Tibial nerve (tissue), 4 donors: ENCODE results near the gene RFXAP. TPM values are rescaled to one million over a fixed set of nuclear protein-coding genes. Genes with fewer than 3 reads are reported as not detected.

ENCODE experiments used
- DNase-seq, 2 donors: peaks; one replicate each; pipeline ENCODE4 v3.0.0-alpha.2; 2019; ENCODE audit warnings: low spot score in 2 of 2
- H3K27ac ChIP-seq, 4 donors: fragments of 200-600 bp; sonication (generic) in 3 of 4; one replicate each; pipeline ENCODE4 v1.5.1; 2017 to 2019; ENCODE audit warnings: mild to moderate bottlenecking in 1 of 4
- H3K27me3 ChIP-seq, 2 donors: fragments of 200-600 bp; sonication (generic) in 1 of 2; one replicate each; pipeline versions ENCODE4 v1.5.1 to v1.6.0; 2017 to 2019
- H3K36me3 ChIP-seq, 3 donors: fragments of 200-600 bp; sonication (generic); one replicate each; pipeline ENCODE4 v1.5.1; 2018 to 2019
- H3K4me1 ChIP-seq, 4 donors: fragments of 200-600 bp; sonication (generic) in 3 of 4; one replicate each; pipeline ENCODE4 v1.5.1; 2017 to 2019
- H3K4me3 ChIP-seq, 4 donors: fragments of 200-600 bp; sonication (generic) in 3 of 4; one replicate each; pipeline ENCODE4 v1.5.1; 2017 to 2019; ENCODE audit warnings: mild to moderate bottlenecking in 1 of 4, moderate library complexity in 1 of 4
- H3K9me3 ChIP-seq, 4 donors: fragments of 200-600 bp; sonication (generic) in 3 of 4; one replicate each; pipeline ENCODE4 v1.5.1; 2017 to 2019
- EP300 ChIP-seq, 2 donors: sonication (generic); formaldehyde crosslinking; IDR thresholded peaks; one replicate each; pipeline ENCODE4 v1.6.1; 2017; ENCODE audit warnings: antibody characterized with exemption in 2 of 2, mild to moderate bottlenecking in 1 of 2
- POLR2A ChIP-seq, 2 donors: fragments of 450-650 bp; IDR thresholded peaks; one replicate each; pipeline ENCODE4 v1.6.1; 2017; ENCODE audit warnings: antibody characterized with exemption in 2 of 2, mild to moderate bottlenecking in 2 of 2, moderate library complexity in 2 of 2
- WGBS, 2 donors: methylation state at CpG; one replicate each; pipeline ENCODE4 v1.1.5; 2018; 5-methylcytosine and 5-hydroxymethylcytosine counted together
- total RNA-seq, 4 donors: library from RNA; depleted of rRNA; stranded (reverse); fragments of >200 nt; gene quantifications; one replicate each; pipeline ENCODE4 v1.1.0, GENCODE V29; 2016
- TF ChIP-seq, protein P1 (sequence below), 5 experiments: fragments of 200-600 bp in 3 of 5; fragments of 450-650 bp in 2 of 5; sonication (generic) in 3 of 5; IDR thresholded peaks; one replicate each; pipeline ENCODE4 v1.5.1; 2016 to 2019; ENCODE audit warnings: antibody characterized with exemption in 5 of 5, mild to moderate bottlenecking in 3 of 5, moderate library complexity in 2 of 5

The RFXAP gene
- total RNA-seq, 4 donors from 2014 or later = 4.8 to 12.9 (median 5.9) TPM

DNA sequence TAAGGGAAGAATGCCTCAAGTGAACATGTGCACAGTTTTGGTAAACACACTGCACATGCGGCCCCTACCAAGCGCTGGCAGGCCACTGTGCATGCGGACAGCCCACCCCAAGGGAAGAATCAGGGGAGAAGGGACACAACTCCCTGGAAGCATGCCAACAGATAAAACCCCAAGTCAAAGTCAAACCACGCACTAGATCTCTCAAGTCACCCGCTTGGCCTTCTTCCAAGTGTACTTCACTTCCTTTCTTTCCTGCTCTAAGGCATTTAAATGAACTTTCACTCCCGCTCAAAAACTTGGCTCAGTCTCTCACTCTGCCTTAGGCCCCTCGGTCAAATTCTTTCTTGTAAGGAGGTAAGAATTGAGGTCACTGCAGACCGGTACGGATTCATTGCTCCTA, 4.6 kb upstream of the RFXAP start:
- H3K27me3 ChIP-seq = no peaks in the 10 kb centered on the region
- H3K4me3 ChIP-seq = no peak overlapping the region
- no peaks in the 10 kb centered on the region for H3K9me3 ChIP-seq
- H3K27ac ChIP-seq = no peak overlapping the region
- TF ChIP-seq EP300 (IDR thresholded peaks at IDR 0.05) (no peak), POLR2A (IDR thresholded peaks at IDR 0.05) (no peak)
- TF ChIP-seq, protein P1, sequence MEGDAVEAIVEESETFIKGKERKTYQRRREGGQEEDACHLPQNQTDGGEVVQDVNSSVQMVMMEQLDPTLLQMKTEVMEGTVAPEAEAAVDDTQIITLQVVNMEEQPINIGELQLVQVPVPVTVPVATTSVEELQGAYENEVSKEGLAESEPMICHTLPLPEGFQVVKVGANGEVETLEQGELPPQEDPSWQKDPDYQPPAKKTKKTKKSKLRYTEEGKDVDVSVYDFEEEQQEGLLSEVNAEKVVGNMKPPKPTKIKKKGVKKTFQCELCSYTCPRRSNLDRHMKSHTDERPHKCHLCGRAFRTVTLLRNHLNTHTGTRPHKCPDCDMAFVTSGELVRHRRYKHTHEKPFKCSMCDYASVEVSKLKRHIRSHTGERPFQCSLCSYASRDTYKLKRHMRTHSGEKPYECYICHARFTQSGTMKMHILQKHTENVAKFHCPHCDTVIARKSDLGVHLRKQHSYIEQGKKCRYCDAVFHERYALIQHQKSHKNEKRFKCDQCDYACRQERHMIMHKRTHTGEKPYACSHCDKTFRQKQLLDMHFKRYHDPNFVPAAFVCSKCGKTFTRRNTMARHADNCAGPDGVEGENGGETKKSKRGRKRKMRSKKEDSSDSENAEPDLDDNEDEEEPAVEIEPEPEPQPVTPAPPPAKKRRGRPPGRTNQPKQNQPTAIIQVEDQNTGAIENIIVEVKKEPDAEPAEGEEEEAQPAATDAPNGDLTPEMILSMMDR (IDR thresholded peaks at IDR 0.05) = no peak
- WGBS, 2 donors = 35 to 37% methylated on average over 9 of the region's 9 CpGs
- no peaks in the 10 kb centered on the region for H3K36me3 ChIP-seq
- H3K4me1 ChIP-seq = peaks cover 0 to 10% (median 0%) of the 10 kb centered on the region in 4 donors
- DNase-seq = peak in 1 of 2 donors; percentile 8

GRCh38 chr13:36815062-36815461, 4.0 kb upstream of the RFXAP start:
- no peak overlapping the region for H3K4me3 ChIP-seq
- no peak overlapping the region for H3K27ac ChIP-seq
- 79 to 84% methylated on average over 2 of the region's 2 CpGs for WGBS, 2 donors
- peaks cover 0 to 14% (median 1%) of the 10 kb centered on the region in 4 donors for H3K4me1 ChIP-seq
- no peaks in the 10 kb centered on the region for H3K27me3 ChIP-seq
- TF ChIP-seq POLR2A (IDR thresholded peaks at IDR 0.05) = no peak
- TF ChIP-seq, protein P1 (IDR thresholded peaks at IDR 0.05) = no peak
- no peak for TF ChIP-seq EP300 (IDR thresholded peaks at IDR 0.05)
- DNase-seq = no peak
- no peaks in the 10 kb centered on the region for H3K9me3 ChIP-seq
- H3K36me3 ChIP-seq = no peaks in the 10 kb centered on the region

DNA sequence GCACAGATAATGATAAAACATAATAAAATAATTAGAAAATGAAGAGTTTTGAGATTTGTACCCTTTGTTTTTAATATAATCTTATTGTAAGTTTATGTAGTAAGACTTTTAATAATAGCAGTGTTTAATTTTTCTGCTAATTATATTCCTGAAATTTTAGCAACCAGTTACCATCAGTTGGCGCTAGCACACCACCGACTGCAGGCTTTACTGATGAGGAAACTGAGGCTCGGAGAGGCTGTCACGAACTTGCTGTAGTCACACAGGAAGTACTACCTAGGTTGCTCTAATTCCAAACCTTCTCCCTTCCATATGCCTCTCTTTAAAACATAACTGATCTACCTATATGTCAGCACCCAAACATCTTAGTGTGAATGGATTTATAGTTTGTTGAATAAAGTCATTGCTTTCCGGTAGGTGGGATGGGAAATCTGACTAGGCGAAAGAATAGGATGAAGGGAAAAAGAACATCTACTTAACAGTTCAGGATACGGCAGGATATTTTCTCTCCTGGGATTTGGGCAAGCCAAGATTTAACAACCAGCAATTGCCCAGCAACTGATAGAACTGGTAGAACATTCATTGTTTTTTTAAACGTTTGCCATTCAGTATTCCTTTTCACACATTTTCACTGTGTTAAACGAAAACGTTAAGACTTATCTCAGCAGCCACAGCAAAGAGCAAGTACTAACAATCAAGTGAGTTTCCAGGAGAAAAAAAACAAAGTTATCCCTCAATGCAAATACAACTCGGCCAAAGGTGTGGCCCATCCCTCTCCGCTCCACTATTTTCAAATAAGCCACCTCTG, 822 bp upstream of the RFXAP start:
- Histone ChIP-seq H3K4me3 (peak overlapping the region; percentile 74 to 80 (median 75)), H3K27ac (peak overlapping the region in 2 of 4 donors; percentile 82 to 88), H3K27me3 (no peaks in the 10 kb centered on the region), H3K4me1 (peaks cover 0 to 37% (median 10%) of the 10 kb centered on the region in 4 donors), H3K36me3 (no peaks in the 10 kb centered on the region), H3K9me3 (no peaks in the 10 kb centered on the region)
- DNase-seq = no peak
- TF ChIP-seq POLR2A (IDR thresholded peaks at IDR 0.05) = no peak
- no peak for TF ChIP-seq EP300 (IDR thresholded peaks at IDR 0.05)
- TF ChIP-seq, protein P1 (IDR thresholded peaks at IDR 0.05) = no peak
- 36 to 39% methylated on average over 12 of the region's 12 CpGs for WGBS, 2 donors

- peak overlapping the region; percentile 74 to 80 (median 75) for H3K4me3 ChIP-seq
- H3K4me1 ChIP-seq = peaks cover 0 to 47% (median 10%) of the 10 kb centered on the region in 4 donors
- WGBS, 2 donors = 0 to 1% methylated on average over 19 to 20 of the region's 20 CpGs
- H3K9me3 ChIP-seq = no peaks in the 10 kb centered on the region
- no peaks in the 10 kb centered on the region for H3K27me3 ChIP-seq
- H3K27ac ChIP-seq = peak overlapping the region; percentile 55 to 88 (median 79)
- TF ChIP-seq, protein P1 (IDR thresholded peaks at IDR 0.05) = no peak
- no peak for TF ChIP-seq EP300 (IDR thresholded peaks at IDR 0.05)
- no peak for TF ChIP-seq POLR2A (IDR thresholded peaks at IDR 0.05)
- DNase-seq = no peak
- H3K36me3 ChIP-seq = no peaks in the 10 kb centered on the region
Observed at GRCh38 chr13:36819739-36820090, 693 bp downstream of the RFXAP start.

GRCh38 chr13:36820222-36820621, 1.2 kb downstream of the RFXAP start:
- Histone ChIP-seq H3K27me3 (no peaks in the 10 kb centered on the region), H3K4me1 (peaks cover 0 to 47% (median 10%) of the 10 kb centered on the region in 4 donors), H3K36me3 (no peaks in the 10 kb centered on the region), H3K27ac (peak overlapping the region in 2 of 4 donors; percentile 82 to 88), H3K9me3 (no peaks in the 10 kb centered on the region), H3K4me3 (peak overlapping the region; percentile 74 to 80 (median 75))
- TF ChIP-seq, protein P1 (IDR thresholded peaks at IDR 0.05) = no peak
- TF ChIP-seq POLR2A (IDR thresholded peaks at IDR 0.05) (no peak), EP300 (IDR thresholded peaks at IDR 0.05) (no peak)
- WGBS, 2 donors = 56 to 69% methylated on average over 4 of the region's 4 CpGs
- no peak for DNase-seq
